B cell (primary cell): ENCODE data around the gene METTL23.

Experiments
- CTCF ChIP-seq: fragments of 200-600 bp; IDR thresholded peaks from one replicate; pipeline ENCODE4 v1.8.0; 2022; ENCODE audit warnings: antibody characterized with exemption, mild to moderate bottlenecking
- EZH2 ChIP-seq: IDR thresholded peaks from 2 replicates; pipeline ENCODE4 v1.6.1; 2012; ENCODE audit warnings: borderline replicate concordance, low read depth, mild to moderate bottlenecking, moderate library complexity, low read length; ENCODE audit not compliant: insufficient read depth, poor library complexity, severe bottlenecking

GRCh38 chr17:76688165-76688622 is 38.4 kb upstream of the METTL23 start:
- TF ChIP-seq CTCF (no peak), EZH2 (no peak)
